Natural killer cell (primary cell): ENCODE data around the gene EMC7. TPM values are rescaled to one million over a fixed set of nuclear protein-coding genes. Genes with fewer than 3 reads are reported as not detected.
"Not testable (repeated sequence)": the region's sequence is repeated elsewhere in the genome, so short reads cannot be mapped to it uniquely, and the experiment has no call there.

ENCODE experiments used
- ATAC-seq, 3 donors: fragments of 150-1000 bp in 2 of 3; fragments of 200-7000 bp in 1 of 3; cut with Tn5 transposase; 1 replicate in 1 of 3; 2 replicates in 2 of 3; pipeline ENCODE4 v1.10.0; 2021; ENCODE audit warnings: mild to moderate bottlenecking in 2 of 3, moderate library complexity in 2 of 3
- DNase-seq, 2 donors: peaks; one replicate each; pipeline versions ENCODE4 v3.0.0 to v3.0.0-alpha.2; 2013 to 2021; ENCODE audit warnings: mixed read lengths in 1 of 2
- H3K27ac ChIP-seq: one replicate; pipeline ENCODE4 v1.5.1; 2013; ENCODE audit warnings: mild to moderate bottlenecking, low read length
- H3K27me3 ChIP-seq: one replicate; pipeline ENCODE4 v1.6.1; 2013; ENCODE audit warnings: low read length; ENCODE audit not compliant: control insufficient read depth, insufficient read depth
- H3K36me3 ChIP-seq: one replicate; pipeline ENCODE4 v1.6.1; 2013; ENCODE audit warnings: low read length; ENCODE audit not compliant: control insufficient read depth, insufficient read depth
- H3K4me1 ChIP-seq: one replicate; pipeline ENCODE4 v1.6.1; 2013; ENCODE audit warnings: low read length; ENCODE audit not compliant: control insufficient read depth, insufficient read depth
- H3K4me3 ChIP-seq: one replicate; pipeline ENCODE4 v1.5.1; 2013; ENCODE audit warnings: low read length
- H3K9me3 ChIP-seq: one replicate; pipeline ENCODE4 v1.6.1; 2013; ENCODE audit warnings: low read length; ENCODE audit not compliant: control insufficient read depth, insufficient read depth
- H3K27ac Mint-ChIP-seq, 2 donors: one replicate each; pipeline ENCODE4 v1.8.0; 2022; ENCODE audit warnings: mild to moderate bottlenecking in 2 of 2, mixed read lengths in 2 of 2, moderate library complexity in 1 of 2
- H3K27me3 Mint-ChIP-seq, 2 donors: one replicate each; pipeline ENCODE4 v1.8.0; 2022; ENCODE audit warnings: low read depth in 2 of 2, mixed read lengths in 2 of 2
- H3K36me3 Mint-ChIP-seq: one replicate; pipeline ENCODE4 v1.8.0; 2022; ENCODE audit warnings: mixed read lengths
- H3K4me1 Mint-ChIP-seq, 2 donors: one replicate each; pipeline ENCODE4 v1.8.0; 2022; ENCODE audit warnings: mixed read lengths in 2 of 2
- H3K4me3 Mint-ChIP-seq: one replicate; pipeline ENCODE4 v1.8.0; 2022; ENCODE audit warnings: mild to moderate bottlenecking, moderate library complexity, mixed read lengths
- H3K9me3 Mint-ChIP-seq, 2 donors: one replicate each; pipeline ENCODE4 v1.8.0; 2022; ENCODE audit warnings: mixed read lengths in 2 of 2
- WGBS: methylation state at CpG from one replicate; pipeline ENCODE4 v1.1.7; 2013; ENCODE audit warnings: missing lambda C conversion rate; ENCODE audit not compliant: insufficient coverage; 5-methylcytosine and 5-hydroxymethylcytosine counted together
- intact Hi-C: fragments of 100-400 bp; cut with micrococcal nuclease; formaldehyde crosslinking; loops from one replicate; pipeline ENCODE4 v1.14.2; 2022
- total RNA-seq, 4 donors: library from RNA; stranded (reverse); fragments of 120-200 nt in 1 of 4; gene quantifications; one replicate each; pipeline versions ENCODE4 v1.2.3 to v1.2.4, GENCODE V29; 2013 to 2022
- TF ChIP-seq, protein P1 (sequence below): fragments of 200-600 bp; IDR thresholded peaks from one replicate; pipeline ENCODE4 v1.8.0; 2022; ENCODE audit warnings: antibody characterized with exemption

The EMC7 gene
- total RNA-seq, 3 donors from 2014 or later (not counting 1 experiment from before 2014, with no cell fraction given), result 55.9 to 60.8 (median 59.6) TPM

DNA sequence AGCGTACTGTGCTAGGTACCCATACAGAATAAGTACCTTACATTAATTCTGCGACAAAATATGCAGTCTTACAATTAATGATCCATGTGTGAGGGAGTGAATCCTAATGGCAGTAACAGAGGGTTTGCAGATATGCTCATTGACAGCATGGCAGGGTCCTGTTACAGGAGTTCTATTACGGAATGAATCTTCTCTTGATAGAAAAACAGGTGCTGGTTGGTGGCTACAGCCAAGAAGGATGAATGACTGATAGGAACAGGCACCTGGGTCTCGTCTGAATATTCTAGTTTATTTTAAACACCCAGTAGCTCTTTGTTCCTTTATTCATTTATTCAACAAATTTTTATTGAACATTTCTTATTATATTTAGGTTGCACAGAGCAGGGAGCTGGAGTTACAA is 23.0 kb upstream of the EMC7 start:
- Mint-ChIP-seq H3K4me3 (no peak overlapping the region), H3K27ac (no peak overlapping the region), H3K9me3 (peaks cover 0 to 2% of the 10 kb centered on the region in 2 donors), H3K36me3 (no peaks in the 10 kb centered on the region), H3K4me1 (peaks cover 0 to 7% of the 10 kb centered on the region in 2 donors), H3K27me3 (peaks cover 3 to 11% of the 10 kb centered on the region in 2 donors)
- H3K9me3 ChIP-seq, result no peaks in the 10 kb centered on the region
- DNase-seq (no peak), ATAC-seq (no peak)
- no peak overlapping the region for H3K27ac ChIP-seq
- no peaks in the 10 kb centered on the region for H3K36me3 ChIP-seq
- intact Hi-C loops, result no loop called here
- TF ChIP-seq, protein P1, sequence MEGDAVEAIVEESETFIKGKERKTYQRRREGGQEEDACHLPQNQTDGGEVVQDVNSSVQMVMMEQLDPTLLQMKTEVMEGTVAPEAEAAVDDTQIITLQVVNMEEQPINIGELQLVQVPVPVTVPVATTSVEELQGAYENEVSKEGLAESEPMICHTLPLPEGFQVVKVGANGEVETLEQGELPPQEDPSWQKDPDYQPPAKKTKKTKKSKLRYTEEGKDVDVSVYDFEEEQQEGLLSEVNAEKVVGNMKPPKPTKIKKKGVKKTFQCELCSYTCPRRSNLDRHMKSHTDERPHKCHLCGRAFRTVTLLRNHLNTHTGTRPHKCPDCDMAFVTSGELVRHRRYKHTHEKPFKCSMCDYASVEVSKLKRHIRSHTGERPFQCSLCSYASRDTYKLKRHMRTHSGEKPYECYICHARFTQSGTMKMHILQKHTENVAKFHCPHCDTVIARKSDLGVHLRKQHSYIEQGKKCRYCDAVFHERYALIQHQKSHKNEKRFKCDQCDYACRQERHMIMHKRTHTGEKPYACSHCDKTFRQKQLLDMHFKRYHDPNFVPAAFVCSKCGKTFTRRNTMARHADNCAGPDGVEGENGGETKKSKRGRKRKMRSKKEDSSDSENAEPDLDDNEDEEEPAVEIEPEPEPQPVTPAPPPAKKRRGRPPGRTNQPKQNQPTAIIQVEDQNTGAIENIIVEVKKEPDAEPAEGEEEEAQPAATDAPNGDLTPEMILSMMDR, result no peak
- no peaks in the 10 kb centered on the region for H3K4me1 ChIP-seq
- H3K4me3 ChIP-seq, result no peak overlapping the region
- no peaks in the 10 kb centered on the region for H3K27me3 ChIP-seq
- 97% methylated on average over 2 of the region's 4 CpGs for WGBS

DNA sequence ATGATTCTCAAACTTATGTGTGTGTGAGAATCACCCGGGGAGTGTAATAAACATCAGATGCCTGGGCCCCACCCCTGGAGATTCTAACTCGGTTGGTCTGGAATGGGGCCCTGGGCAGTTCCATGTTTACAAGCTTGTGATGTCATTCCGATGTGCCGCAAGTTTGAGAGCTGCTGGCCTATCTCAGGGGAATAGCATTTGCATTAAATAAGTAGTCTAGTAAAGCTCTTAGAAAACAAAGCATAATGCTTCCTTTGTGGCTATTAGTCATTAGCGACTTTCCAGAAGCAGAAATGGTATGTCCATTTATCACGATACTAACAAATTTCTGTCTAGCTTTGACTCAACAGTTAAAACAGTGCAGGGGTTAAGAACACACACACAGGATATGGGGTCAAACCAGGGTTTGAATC is 21.1 kb upstream of the EMC7 start:
- H3K27me3 ChIP-seq, result no peaks in the 10 kb centered on the region
- ATAC-seq, result no peak
- peaks cover 3 to 16% of the 10 kb centered on the region in 2 donors for H3K27me3 Mint-ChIP-seq
- H3K4me3 Mint-ChIP-seq, result no peak overlapping the region
- H3K9me3 Mint-ChIP-seq, result peaks cover 0 to 2% of the 10 kb centered on the region in 2 donors
- no peak overlapping the region for H3K4me3 ChIP-seq
- intact Hi-C loops, result no loop called here
- TF ChIP-seq, protein P1, result no peak
- H3K27ac ChIP-seq, result no peak overlapping the region
- H3K9me3 ChIP-seq, result no peaks in the 10 kb centered on the region
- H3K4me1 Mint-ChIP-seq, result peaks cover 0 to 6% of the 10 kb centered on the region in 2 donors
- no peaks in the 10 kb centered on the region for H3K36me3 Mint-ChIP-seq
- 86% methylated on average over 6 of the region's 6 CpGs for WGBS
- H3K4me1 ChIP-seq, result no peaks in the 10 kb centered on the region
- H3K36me3 ChIP-seq, result no peaks in the 10 kb centered on the region
- H3K27ac Mint-ChIP-seq, result no peak overlapping the region
- DNase-seq, result no peak

DNA sequence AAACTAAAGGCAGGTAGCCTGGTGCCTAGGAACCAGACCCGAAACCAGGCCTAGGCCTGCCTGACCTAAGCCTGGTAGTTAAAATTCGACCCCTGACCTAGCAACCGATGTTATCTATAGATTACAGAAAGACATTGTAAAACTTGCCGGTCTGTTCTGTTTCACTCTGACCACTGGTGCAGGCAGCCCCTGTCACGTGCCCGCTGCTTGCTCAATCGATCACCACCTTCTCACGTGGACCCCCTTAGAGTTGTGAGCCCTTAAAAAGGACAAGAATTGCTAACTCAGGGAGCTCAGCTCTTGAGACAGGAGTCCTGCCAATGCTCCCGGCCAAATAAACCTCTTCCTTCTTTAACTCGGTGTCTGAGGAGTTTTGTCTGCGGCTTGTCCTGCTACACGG is 20.1 kb upstream of the EMC7 start:
- H3K36me3 ChIP-seq, H3K4me3 Mint-ChIP-seq, intact Hi-C loops, H3K36me3 Mint-ChIP-seq, H3K4me3 ChIP-seq, ATAC-seq, H3K4me1 Mint-ChIP-seq, DNase-seq, H3K9me3 Mint-ChIP-seq, H3K4me1 ChIP-seq, H3K27ac ChIP-seq, H3K27ac Mint-ChIP-seq, H3K9me3 ChIP-seq, H3K27me3 ChIP-seq: not testable (repeated sequence)
- 81% methylated on average over 12 of the region's 12 CpGs for WGBS
- peaks cover 6 to 24% of the 10 kb centered on the region in 2 donors for H3K27me3 Mint-ChIP-seq

DNA sequence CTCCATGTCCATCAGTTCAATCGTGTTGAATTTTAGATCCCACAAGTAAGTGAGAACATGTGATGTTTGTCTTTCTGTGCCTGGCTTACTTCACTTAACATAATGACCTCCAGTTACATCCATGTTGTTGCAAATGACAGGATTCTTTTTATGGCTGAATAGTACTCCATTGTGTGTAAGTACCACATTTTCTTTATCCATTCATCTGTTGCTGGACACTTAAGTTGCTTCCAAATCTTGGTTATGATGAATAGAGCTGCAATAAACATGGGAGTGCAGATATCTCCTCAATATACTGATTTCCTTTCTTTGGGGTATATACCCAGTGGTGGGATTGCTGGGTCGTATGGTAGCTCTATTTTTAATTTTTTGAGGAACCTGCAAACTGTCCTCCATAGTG is 18.8 kb upstream of the EMC7 start:
- intact Hi-C loops, H3K4me1 ChIP-seq, H3K4me3 ChIP-seq, H3K27ac ChIP-seq, H3K36me3 ChIP-seq, H3K4me1 Mint-ChIP-seq, DNase-seq, H3K9me3 Mint-ChIP-seq, H3K27ac Mint-ChIP-seq, H3K27me3 ChIP-seq, H3K4me3 Mint-ChIP-seq, ATAC-seq, H3K36me3 Mint-ChIP-seq, H3K9me3 ChIP-seq: not testable (repeated sequence)
- WGBS, result 100% methylated on average over 1 of the region's 2 CpGs
- H3K27me3 Mint-ChIP-seq, result peaks cover 6 to 24% of the 10 kb centered on the region in 2 donors
